Calu3 (cell line): ENCODE data around the gene FOXI1. TPM values are rescaled to one million over a fixed set of nuclear protein-coding genes. Genes with fewer than 3 reads are reported as not detected.

Experiments used
- BruUV-seq: library from RNA; stranded (reverse); fragments of 400-500 nt; replicated peaks from 2 replicates; lab custom pipeline; 2021; lab: Mats Ljungman, UMichigan
- CTCF ChIA-PET: fragments of 300-600 bp; sonication (Branson Sonifier 250); formaldehyde crosslinking; loops from one replicate; lab custom pipeline; 2022; ENCODE audit warnings: antibody characterized with exemption; lab: Charles Lee
- DNase-seq: peaks from one replicate; pipeline ENCODE4 v3.0.0; 2022
- H3K27ac Mint-ChIP-seq: one replicate; pipeline ENCODE4 v1.8.0; 2022; ENCODE audit warnings: mixed read lengths; ENCODE audit not compliant: unreplicated experiment
- H3K27me3 Mint-ChIP-seq: one replicate; pipeline ENCODE4 v1.8.0; 2022; ENCODE audit warnings: mixed read lengths; ENCODE audit not compliant: unreplicated experiment
- H3K36me3 Mint-ChIP-seq: one replicate; pipeline ENCODE4 v1.8.0; 2022; ENCODE audit warnings: mild to moderate bottlenecking, moderate library complexity, mixed read lengths; ENCODE audit not compliant: insufficient read depth, unreplicated experiment
- H3K4me1 Mint-ChIP-seq: one replicate; pipeline ENCODE4 v1.8.0; 2022; ENCODE audit warnings: mild to moderate bottlenecking, low read depth, mixed read lengths; ENCODE audit not compliant: unreplicated experiment
- H3K4me3 Mint-ChIP-seq: one replicate; pipeline ENCODE4 v1.8.0; 2022; ENCODE audit warnings: mild to moderate bottlenecking, low read depth, moderate library complexity, mixed read lengths; ENCODE audit not compliant: unreplicated experiment
- H3K9me3 Mint-ChIP-seq: one replicate; pipeline ENCODE4 v1.8.0; 2022; ENCODE audit warnings: low read depth, mixed read lengths; ENCODE audit not compliant: unreplicated experiment
- intact Hi-C: fragments of 100-400 bp; cut with micrococcal nuclease; formaldehyde crosslinking; loops from one replicate; pipeline ENCODE4 v1.10.0; 2022; ENCODE audit not compliant: unreplicated experiment
- total RNA-seq: library from RNA; stranded (reverse); gene quantifications from 2 replicates; pipeline ENCODE4 v1.2.3, GENCODE V29; 2022
- TF ChIP-seq, protein P1 (sequence below): fragments of 200-600 bp; IDR thresholded peaks from one replicate; pipeline ENCODE4 v1.8.0; 2022; ENCODE audit warnings: antibody characterized with exemption; ENCODE audit not compliant: unreplicated experiment

The FOXI1 gene
- total RNA-seq, 1 experiment from 2014 or later: not detected

DNA sequence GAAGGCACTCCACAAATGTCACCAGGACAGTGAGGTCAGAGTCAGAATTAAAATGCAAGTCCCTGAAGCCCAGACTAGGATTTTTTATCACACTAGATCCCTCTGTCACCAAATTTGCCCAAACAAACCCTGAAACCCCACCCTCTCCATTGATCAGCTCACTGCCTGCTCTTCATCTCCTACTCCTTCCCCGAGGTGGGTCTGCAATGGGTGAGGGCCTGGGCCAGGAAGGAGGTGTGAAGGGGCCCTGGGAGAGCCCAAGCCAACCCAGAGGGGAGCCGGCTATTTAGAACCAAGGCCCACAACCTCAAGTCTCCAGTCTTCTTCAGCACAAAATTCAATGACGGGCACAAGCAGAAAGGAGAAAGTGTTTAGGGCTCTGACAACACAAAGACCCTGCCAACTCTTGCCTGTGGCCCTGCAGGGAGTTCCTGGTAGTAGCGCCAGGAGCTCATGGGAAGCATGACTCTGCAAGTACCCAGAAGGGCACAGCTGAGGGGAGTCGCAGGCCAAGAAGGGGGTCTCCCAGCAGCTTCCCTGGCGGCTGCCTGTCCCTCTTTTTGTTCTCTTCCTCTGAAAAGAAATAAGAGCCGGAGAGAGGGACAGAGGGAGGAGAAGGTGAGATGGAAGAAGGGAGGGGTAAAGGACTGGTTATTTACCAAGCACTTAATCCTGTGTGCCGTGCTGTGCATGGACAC, 5.5 kb downstream of the FOXI1 start:
- Mint-ChIP-seq H3K4me3 (no peak overlapping the region), H3K36me3 (no peaks in the 10 kb centered on the region), H3K27ac (no peak overlapping the region), H3K27me3 (peaks cover 20% of the 10 kb centered on the region), H3K9me3 (peaks cover 3% of the 10 kb centered on the region), H3K4me1 (no peaks in the 10 kb centered on the region)
- BruUV-seq: no TSS peak
- CTCF ChIA-PET: no interaction called here
- DNase-seq: no peak
- intact Hi-C loops: no loop called here
- TF ChIP-seq, protein P1, sequence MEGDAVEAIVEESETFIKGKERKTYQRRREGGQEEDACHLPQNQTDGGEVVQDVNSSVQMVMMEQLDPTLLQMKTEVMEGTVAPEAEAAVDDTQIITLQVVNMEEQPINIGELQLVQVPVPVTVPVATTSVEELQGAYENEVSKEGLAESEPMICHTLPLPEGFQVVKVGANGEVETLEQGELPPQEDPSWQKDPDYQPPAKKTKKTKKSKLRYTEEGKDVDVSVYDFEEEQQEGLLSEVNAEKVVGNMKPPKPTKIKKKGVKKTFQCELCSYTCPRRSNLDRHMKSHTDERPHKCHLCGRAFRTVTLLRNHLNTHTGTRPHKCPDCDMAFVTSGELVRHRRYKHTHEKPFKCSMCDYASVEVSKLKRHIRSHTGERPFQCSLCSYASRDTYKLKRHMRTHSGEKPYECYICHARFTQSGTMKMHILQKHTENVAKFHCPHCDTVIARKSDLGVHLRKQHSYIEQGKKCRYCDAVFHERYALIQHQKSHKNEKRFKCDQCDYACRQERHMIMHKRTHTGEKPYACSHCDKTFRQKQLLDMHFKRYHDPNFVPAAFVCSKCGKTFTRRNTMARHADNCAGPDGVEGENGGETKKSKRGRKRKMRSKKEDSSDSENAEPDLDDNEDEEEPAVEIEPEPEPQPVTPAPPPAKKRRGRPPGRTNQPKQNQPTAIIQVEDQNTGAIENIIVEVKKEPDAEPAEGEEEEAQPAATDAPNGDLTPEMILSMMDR: no peak

GRCh38 chr5:170112876-170113521, 7.3 kb downstream of the FOXI1 start:
- H3K4me3 Mint-ChIP-seq: no peak overlapping the region
- CTCF ChIA-PET: no interaction called here
- peaks cover 3% of the 10 kb centered on the region for H3K9me3 Mint-ChIP-seq
- no peaks in the 10 kb centered on the region for H3K4me1 Mint-ChIP-seq
- TF ChIP-seq, protein P1: no peak
- peaks cover 20% of the 10 kb centered on the region for H3K27me3 Mint-ChIP-seq
- BruUV-seq: no TSS peak
- no peak overlapping the region for H3K27ac Mint-ChIP-seq
- intact Hi-C loops: no loop called here
- H3K36me3 Mint-ChIP-seq: no peaks in the 10 kb centered on the region
- no peak for DNase-seq

- no peak overlapping the region for H3K27ac Mint-ChIP-seq
- CTCF ChIA-PET: no interaction called here
- H3K4me1 Mint-ChIP-seq: no peaks in the 10 kb centered on the region
- BruUV-seq: no TSS peak
- peaks cover 3% of the 10 kb centered on the region for H3K9me3 Mint-ChIP-seq
- intact Hi-C loops: no loop called here
- H3K4me3 Mint-ChIP-seq: no peak overlapping the region
- TF ChIP-seq, protein P1: no peak
- DNase-seq: no peak
- no peaks in the 10 kb centered on the region for H3K36me3 Mint-ChIP-seq
- peaks cover 20% of the 10 kb centered on the region for H3K27me3 Mint-ChIP-seq
Measured at GRCh38 chr5:170113522-170113900, 7.8 kb downstream of the FOXI1 start.

GRCh38 chr5:170114271-170114670, 8.6 kb downstream of the FOXI1 start:
- no peaks in the 10 kb centered on the region for H3K4me1 Mint-ChIP-seq
- intact Hi-C loops: no loop called here
- DNase-seq: no peak
- no TSS peak for BruUV-seq
- H3K27me3 Mint-ChIP-seq: peaks cover 20% of the 10 kb centered on the region
- H3K4me3 Mint-ChIP-seq: no peak overlapping the region
- CTCF ChIA-PET: no interaction called here
- H3K27ac Mint-ChIP-seq: no peak overlapping the region
- H3K9me3 Mint-ChIP-seq: peaks cover 3% of the 10 kb centered on the region
- no peaks in the 10 kb centered on the region for H3K36me3 Mint-ChIP-seq
- TF ChIP-seq, protein P1: no peak
